DMS114 treated with DMSO at 0.1 percent for 48 hours (cell line): ENCODE measurements around the gene NAA50.

Experiments used
- DNase-seq: peaks from one replicate; lab custom pipeline; 2025; ENCODE audit not compliant: unreplicated experiment; lab: John Stamatoyannopoulos, UW

NAA50 gene

GRCh38 chr3:113690482-113690881, 55.6 kb downstream of the NAA50 start:
- no peak for DNase-seq

- no peak for DNase-seq
Measured at GRCh38 chr3:113685956-113686721, 59.9 kb downstream of the NAA50 start.

GRCh38 chr3:113685124-113685523, 60.9 kb downstream of the NAA50 start:
- DNase-seq, result no peak

GRCh38 chr3:113684271-113684819, 61.7 kb downstream of the NAA50 start:
- DNase-seq, result no peak

- no peak for DNase-seq
Measured at GRCh38 chr3:113678773-113679172, 67.3 kb downstream of the NAA50 start.

GRCh38 chr3:113677737-113678136, 68.3 kb downstream of the NAA50 start:
- DNase-seq, result no peak

- DNase-seq, result no peak
Measured at GRCh38 chr3:113676261-113676660, 69.8 kb downstream of the NAA50 start.

- no peak for DNase-seq
Measured at GRCh38 chr3:113673593-113673992, 72.5 kb downstream of the NAA50 start.

GRCh38 chr3:113668015-113668414, 78.0 kb downstream of the NAA50 start:
- no peak for DNase-seq
